ENCODE data around the gene BICDL2. TPM values are rescaled to one million over a fixed set of nuclear protein-coding genes. Genes with fewer than 3 reads are reported as not detected.
A peak's percentile ranks its signal among the peaks of the same experiment; 100 is the strongest.

BICDL2 gene
- total and polyA plus RNA-seq, 9 of the 15 experiments (the other 6 are each of a cell fraction or from before 2014, with no cell fraction given): 0.09 to 0.28 (median 0.09) TPM; not detected in 6

- no peak; the same call in none of the 2 replicates for TF ChIP-seq MGA (IDR thresholded peaks at IDR 0.05)
- no peak for TF ChIP-seq CREB1 (IDR thresholded peaks at IDR 0.05)
- peak; percentile 41; the same call in 1 of the 2 replicates for TF ChIP-seq CREB1 (CRISPR knock-in tag; IDR thresholded peaks at IDR 0.05)
- TF ChIP-seq TAF9B (IDR thresholded peaks at IDR 0.05; ENCODE audit: partially characterized antibody): no peak
- no peak for TF ChIP-seq TFE3 (CRISPR knock-in tag; IDR thresholded peaks at IDR 0.05)
- no peak for TF ChIP-seq ZHX1 (conservative IDR thresholded peaks at IDR 0.05; ENCODE audit: low read length)
- no peak for TF ChIP-seq ZKSCAN1 (IDR thresholded peaks at IDR 0.05; ENCODE audit: low read depth, low read length)
- no peak for TF ChIP-seq COPS2 (conservative IDR thresholded peaks at IDR 0.05)
- no peak for TF ChIP-seq EZH2 (IDR thresholded peaks at IDR 0.05; ENCODE audit: borderline replicate concordance, low read depth, low read length)
- no peak for TF ChIP-seq FOXJ3 (CRISPR knock-in tag; IDR thresholded peaks at IDR 0.05)
- TF ChIP-seq GTF2B (IDR thresholded peaks at IDR 0.05; ENCODE audit: extremely low read depth, insufficient read length): no peak
- no peak for TF ChIP-seq ARHGAP35 (IDR thresholded peaks at IDR 0.05; ENCODE audit: partially characterized antibody)
- TF ChIP-seq KDM1A (IDR thresholded peaks at IDR 0.05): no peak
Measured at GRCh38 chr16:2983706-2984136, 53.0 kb downstream of the BICDL2 start (continued).

Data from K562 (cell line).